Measurements from ENCODE around the gene LDAH.

The LDAH gene

DNA sequence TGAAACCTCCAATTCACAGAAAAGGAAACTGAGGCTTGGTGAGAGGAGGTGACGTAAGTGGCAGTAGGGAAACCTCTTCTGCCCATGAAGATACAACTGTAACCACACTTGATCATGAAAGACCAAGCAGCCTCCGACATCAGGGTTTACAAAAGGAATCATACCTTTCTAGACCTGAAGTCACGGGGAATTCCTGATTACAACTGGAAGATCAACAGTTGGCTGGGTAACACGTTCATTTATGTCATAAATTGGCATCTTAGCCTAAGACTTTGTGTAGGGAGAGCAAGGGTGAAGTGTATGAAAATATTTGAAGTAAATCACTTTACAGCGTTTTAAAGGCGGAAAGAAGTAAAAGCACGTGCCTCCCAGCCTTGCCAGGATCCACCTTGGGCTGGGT, 172.9 kb downstream of the LDAH start:
- no peak for DNase-seq

DNA sequence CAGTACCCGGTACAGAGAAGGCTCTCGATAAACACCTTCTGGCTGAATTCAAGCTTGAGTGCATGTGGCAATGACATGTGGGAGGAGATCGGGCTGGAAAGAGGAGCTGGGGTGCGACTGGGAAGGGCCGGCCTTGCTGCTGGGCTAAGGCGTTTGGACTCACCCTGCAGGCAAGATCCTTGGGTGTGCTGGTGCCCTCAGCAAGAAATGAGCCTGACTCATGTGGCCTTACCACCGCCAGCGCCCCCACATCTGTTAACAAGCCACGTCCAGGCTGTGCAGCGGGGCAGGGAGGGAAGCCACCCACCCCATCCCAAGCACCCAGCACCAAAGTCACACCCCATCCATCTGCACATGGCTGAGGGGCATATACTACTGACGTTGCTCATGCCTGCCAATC, 173.3 kb downstream of the LDAH start:
- DNase-seq = no peak

DNA sequence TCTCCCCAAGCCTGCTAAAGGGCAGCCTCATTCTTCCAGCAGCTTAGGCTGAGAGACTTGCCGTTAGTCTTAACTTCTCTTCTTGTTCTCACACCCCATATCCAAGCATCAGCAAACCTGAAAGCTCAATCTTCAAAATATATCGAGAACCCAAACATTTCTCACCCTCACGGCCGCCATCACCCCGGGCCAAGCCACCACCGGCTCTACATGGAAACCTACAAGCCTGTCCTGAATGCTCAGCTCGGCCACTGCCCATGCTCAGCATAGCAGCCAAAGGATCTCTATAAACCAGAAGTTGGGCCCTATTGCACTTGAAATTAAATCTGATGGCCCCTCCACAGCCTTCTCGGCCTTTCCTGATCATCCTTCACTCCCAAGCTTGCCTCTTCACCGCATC, 174.1 kb downstream of the LDAH start:
- no peak for DNase-seq

DNA sequence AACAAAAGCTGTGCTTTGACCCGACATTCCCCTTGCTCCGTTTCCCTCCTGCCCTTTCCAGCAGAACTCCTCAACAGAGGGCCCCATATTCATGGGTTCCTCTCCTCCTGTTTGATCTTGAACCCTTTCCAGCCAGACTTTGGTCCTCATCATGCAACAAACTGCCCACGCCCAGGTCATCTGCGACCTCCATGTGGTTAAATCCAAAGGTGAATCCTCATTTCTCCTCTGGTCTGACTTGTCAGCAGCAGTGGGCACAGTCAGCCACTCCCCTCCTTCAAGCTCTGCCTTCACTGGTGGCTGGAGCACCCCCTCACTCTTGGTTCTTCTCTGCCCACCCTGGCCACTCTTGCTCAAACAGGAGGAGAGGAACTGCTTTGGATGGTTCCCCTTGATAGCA, 174.7 kb downstream of the LDAH start:
- no peak for DNase-seq

DNA sequence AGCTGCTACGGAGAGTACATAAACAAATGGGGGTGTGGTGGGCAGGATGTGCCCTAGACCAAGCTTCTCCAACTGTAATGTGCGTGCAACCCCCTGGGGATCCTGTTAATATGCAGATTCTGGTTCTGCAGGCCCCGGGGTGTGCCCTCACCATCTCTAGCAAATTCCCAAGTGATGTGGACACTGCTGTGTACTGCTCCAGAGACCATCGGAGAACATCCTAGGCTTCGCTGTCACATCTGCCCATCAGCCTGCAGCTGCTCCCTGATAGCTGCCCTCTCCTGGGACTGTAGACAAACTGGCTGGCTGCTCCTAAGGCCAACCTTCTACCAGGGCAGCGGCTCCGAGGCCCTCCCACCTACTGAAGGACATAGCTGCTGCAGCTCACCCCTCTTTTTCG, 175.2 kb downstream of the LDAH start:
- no peak for DNase-seq

DNA sequence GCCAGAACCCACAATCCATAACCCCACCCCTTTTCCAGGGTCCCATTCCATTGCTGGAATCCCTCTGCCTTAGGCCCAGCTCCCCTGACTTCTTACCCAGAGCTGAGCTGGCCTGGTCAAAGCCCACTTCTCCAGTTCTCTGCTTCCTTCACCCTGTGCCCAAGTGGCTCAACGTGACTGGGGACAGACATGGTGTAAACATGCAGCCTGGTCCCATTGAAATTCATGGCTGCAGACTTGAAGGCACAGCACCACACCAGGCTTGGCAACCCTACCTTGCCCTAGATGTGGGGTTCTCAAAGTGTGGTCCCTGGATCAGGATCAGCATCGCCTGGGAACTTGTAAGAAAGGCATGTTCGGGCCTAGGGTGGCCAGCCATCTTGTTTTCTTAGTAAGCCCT, 175.7 kb downstream of the LDAH start:
- no peak for DNase-seq

DNA sequence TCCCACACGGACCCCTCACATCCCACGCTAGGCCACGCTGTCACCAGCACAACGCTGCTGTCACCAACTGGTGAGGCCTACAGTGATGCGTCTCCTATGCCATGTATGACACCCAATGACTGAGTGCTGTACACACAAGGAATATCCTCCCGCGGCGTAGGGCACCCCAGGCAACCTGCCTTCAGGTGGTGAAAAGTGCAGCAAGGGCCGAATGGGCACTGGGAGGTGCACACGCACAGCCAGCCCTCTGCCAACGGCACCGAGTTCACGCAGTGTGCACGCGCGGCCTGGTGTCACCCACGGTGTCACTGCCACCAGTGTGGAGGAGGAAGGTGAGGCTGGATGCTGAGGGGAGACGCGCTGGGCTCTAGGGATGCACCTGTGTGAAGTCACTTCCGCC, 176.5 kb downstream of the LDAH start:
- DNase-seq = no peak

DNA sequence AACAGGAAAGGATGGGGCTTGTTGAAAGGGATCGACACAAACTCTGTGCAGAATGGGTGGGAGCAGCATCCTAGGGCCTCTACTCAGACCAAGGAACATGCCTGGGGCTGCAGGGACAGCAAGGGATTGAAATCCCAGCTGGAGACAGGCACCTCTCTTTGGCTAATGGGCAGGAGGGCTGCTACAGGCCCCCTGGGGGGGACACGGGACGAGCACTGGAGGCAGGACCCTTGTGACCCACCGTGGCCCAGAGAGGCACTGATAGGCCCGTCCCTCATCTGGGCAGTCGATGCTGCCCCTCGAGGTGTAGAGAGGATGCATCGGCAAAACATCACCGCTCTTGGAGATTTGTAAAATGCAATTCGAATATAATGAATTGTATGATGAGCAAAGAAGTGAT, 177.1 kb downstream of the LDAH start:
- DNase-seq = no peak

DNA sequence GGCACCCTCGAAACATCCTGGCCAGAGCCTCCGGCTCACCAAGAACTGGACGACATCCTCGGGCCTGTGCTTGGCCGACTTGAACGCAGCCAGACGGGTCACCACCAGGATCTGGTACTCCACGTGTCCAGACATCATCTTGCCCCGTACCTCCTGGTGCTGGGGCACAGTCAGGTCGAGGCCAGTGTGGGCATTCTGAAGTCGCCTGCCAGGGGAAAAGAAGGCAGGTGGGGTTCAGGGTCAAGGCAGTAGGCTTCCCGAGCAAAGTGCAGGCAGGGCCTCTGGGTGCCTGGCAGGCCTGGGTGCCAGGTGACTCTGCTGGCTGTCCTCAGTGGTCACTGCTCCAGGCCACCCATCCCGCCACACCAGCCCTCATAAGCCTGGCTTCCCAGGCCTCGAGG, 177.6 kb downstream of the LDAH start:
- no peak for DNase-seq

DNA sequence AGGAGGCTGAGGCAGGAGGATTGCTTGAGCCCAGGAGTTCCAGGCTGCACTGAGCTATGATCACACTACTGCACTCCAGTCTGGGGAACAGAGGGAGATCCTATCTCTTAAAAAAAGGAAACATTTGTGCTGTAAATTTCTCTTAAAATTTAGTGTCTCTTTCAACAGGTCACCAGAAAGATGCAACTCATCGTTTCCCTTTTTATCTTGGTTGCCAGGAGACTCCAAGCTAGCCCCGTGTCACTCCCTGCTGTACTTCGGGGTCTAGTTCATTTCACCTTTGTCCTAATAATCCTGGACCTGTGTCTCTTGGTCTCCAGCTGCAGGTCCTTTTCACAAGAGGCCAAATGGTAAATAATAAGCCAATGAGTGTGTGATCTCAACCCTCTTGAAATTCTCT, 179.1 kb downstream of the LDAH start:
- DNase-seq = no peak

DNA sequence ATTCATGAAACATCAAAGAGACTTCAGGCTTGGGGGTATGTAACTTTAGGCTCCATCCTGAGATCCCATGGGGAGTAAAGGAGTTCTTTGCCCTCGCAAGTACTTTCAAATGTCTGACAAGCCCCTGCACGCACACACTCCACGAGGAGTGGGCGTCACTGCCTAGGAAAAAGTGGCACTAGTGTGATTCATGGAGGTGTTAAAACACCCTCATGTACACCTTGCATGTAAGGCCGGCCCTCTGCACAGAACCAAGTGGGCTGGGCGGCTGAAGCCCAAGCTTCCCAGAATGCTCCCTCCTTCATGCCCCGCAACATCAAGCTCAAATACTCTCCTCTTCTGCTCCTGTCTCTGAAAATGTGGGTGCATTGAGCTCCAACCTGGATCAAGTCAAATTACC, 179.8 kb downstream of the LDAH start:
- no peak for DNase-seq

DNA sequence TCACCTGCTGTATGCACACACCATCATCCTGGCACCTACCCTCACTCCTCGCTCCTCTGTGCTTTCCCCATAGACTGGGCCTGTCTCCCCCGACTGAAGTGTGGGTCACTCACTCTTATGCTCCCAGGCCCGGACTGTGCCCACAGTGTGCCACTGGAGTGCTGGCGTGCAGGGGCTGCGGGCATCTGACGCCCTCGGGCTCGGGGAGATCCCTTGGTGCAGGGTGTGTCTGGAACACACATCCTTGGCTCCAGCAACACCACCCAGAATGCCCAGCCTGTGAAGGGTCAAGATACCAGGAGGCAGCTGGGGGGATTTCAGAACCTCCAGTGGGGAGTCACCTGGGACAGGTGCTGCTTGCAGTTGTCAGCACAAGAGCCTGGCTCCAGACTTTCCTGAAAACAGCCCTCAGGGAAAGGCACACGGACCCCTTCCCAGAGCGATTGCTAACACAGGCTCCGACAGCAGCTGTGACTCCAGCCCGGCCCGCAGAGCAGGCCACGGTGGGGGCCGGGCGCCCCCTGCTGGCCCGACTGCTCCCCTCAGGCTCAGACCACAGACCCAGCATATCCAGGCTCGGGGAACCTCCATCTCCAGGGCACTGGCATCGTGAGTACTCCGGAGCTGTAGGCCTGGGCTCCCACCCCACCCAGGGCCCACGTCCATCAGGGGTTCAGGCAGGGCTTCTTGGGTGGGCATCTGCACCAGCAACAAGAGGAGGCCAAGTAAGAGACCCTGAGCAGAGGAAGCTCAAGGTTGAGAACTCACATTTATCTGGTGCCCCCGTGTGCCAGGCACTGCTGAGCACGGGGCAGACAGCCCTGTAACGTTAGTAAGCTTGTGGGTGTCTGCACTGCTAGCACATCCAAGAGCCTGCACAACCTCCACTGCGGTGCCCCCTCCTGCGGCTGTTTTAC, 180.6 kb downstream of the LDAH start:
- peak; percentile 84 for DNase-seq

DNA sequence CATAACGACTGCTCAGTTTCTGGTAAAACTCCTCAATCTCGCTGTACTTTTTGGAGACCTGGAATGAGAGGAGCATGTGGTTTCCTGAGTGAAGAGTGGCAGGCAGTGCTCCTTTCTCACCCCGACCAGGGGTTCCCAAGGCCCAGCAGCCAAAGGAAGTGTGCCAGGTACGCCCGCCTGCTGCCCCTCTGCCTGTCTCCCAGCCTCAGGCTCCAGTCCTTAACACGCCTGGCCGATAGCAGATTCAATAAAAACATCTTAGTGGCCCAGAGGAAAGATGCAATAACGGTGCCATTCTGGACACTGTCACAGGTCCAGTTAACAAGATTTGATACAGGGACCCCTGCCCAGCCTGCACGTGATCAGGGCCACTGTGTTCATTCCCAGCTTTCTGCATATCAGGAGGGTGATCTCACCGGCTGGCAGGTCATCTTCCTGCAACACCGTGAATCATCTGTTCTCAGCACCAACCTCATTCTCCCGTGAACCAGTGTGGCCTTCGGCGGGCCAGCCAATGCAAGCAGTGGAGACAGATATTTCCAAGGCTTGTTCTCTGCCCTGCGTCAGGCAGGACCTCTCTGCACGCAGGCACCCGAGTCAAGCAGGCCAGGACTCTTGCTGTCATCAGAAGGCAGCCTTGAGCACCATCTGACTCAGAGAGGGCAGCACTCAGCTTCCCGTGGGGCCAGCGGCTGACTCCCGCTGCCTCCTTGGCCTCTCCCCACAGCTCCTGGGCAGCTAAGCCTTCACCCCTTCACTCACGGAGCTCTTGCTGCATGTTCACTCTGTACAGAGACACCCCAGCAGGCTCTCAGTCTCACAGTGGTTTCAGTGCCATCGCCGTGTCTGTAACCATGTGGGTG, 181.5 kb downstream of the LDAH start:
- no peak for DNase-seq

DNA sequence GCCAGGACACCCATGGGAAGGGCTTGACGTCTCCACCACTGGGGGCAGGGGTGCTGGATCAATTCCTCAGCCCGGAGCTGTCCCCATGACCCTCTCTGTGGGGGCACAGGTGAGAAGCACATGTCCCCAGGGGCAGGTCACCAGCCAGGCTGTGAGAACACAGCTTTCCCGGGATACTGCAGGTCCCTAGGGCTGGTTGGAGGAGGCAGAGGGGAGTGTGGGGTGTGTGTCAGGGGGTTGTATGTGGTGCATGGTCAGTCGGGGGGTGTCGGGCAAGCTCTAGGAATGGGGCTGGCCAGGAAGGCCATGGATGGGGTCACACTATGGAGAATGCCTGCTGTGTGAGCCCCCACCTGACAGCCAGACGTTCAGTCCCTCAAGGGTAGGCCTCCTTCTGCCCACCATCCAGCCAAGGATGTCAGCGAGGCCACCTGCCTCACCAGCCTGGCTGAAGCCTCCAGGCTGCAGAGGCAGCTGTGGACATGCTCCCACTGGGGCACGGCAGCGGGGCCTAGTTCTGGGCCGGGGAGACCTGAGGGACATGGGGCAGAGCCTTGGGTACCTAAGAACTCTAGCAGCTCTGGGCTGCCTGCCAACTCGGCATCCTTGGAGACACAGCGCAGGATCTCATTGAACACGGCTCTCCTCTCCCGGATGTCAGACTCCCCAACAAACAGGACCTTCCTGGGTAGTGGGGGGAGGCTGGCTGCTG, 182.3 kb downstream of the LDAH start:
- DNase-seq = no peak

DNA sequence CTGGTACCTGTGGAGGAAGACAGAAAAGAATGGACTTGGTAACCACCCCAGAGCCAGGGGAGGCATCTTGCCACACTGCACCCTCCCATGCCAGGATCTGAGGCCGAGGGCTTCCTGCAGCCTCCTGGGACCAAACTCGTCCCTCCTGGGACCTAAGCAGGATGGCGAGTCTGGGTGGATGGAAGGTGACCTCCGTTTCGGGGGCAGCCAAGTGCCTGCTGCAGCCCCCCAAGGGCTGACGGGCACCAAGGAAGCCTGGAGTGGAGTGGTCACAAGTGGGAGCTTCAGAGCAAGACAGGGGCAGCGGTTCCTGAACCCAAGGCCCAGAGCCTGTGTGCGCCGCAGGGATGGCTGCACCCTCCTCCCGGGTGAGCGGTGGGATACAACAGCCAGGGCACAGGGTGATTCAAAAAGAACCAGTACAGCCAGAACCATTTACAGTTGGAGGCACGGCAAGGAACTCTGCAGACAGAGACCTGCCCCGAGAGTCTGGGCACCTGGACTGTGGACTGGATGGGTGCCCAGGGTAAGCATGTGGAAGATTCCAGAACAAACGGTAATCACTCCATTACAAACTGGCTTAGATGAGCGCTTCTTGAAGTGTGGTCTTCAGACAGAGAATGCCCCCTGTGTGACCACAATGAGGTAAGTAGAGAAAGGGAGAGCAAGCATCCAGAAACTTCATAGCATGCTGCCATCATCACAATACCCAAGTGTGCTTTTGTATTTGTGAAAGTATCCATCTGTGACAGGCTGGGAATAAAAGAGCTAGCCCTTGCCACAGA, 184.1 kb downstream of the LDAH start:
- no peak for DNase-seq

DNA sequence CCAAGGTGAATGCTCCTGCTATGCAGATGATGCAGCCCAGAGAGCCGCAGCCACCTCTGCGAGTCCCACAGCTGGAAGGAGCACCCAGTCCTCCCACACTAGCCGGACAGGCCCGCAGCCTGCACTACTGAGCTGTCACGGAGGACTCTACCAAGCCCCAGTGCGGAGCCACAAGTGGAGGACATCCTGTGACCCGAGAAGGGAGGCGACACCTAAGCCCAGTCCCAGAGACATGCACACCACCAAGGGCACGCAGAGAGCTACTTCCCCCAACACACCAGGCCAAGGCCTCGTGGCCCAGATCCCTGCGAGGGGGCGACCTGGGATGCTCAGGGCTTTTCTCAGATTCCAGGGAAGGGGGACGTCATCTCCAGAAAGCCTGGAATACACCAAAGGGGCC, 184.9 kb downstream of the LDAH start:
- no peak for DNase-seq

DNA sequence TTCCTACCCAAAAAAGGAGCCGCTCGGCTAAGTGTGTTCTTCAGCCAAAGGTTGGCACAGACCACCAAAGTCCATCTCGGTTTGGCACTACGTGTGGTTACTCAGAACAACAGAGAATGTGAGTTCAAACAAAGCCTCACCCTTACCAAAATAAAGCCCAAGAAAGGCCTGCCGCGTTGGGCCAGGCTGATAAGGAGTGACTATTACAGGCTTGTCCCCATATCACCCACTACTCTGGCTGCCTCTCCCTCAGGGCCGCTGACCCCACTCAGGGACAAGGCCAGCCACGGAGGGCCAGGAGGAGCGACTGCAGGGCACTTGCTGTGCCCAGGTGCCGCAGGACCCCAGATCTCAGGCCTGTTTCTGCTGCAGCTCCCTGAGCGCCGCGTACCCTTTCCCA, 185.8 kb downstream of the LDAH start:
- DNase-seq = no peak

DNA sequence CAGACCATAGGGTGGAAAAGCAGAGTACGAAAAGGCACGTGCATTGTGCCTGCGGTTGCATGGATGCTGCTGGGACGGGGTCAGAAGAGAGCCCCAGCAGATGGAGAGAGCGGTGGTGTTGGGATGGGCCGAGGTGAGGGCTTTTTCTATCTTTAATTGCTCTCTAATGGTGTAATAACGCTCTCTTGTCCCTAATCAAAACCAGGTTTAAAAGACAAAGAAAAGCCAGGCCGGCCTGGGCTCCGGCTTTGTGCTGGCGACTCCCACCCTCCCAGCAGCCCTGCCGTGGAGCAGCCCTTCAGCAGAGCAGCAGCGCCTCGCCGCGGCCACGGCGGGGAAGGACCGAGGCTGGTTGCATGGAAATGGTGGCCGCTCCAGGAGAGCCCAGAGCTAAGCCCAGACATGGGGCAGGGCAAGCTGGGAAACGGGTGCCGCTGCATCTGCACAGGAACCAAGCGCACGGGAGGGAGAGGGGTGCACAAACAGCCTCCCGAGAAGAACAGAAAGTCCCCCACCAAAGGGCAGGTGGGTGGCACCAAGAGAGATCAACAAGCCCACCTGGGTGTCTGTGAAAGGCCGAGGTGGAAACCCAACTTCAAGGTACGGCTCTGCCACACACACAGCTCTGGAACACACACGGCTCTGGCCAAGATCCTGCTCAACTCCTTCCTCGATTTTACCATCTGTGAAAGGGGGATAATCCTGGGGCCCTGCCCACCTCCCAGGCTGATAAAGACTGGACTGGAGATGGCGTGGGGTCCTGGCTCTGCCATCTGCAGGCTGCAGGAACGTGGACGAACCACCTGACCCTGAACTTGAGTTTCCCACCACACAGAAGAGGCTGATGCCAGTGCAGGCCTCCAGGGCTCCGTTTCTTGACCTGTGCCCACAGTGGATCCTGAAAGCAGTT, 187.0 kb downstream of the LDAH start:
- peak; percentile 81 for DNase-seq

DNA sequence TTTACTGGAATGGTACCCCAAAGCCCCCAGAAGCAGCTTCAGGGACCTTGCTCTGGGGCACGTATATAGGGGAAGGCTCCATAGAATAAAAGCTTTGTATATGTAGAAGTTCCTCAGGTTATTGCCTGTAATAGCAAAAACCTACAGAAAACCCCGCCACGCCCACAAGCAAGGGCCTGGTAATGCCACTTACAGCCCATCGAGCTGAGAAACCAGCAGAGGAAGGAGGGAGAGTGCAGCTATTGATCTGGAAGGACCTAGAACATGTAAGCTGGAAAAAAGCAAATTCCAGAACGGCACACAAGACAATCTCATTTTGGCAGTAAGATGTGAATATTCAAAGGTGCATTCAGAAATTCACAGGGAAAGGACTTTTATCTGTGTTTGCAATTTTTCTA, 187.8 kb downstream of the LDAH start:
- no peak for DNase-seq

DNA sequence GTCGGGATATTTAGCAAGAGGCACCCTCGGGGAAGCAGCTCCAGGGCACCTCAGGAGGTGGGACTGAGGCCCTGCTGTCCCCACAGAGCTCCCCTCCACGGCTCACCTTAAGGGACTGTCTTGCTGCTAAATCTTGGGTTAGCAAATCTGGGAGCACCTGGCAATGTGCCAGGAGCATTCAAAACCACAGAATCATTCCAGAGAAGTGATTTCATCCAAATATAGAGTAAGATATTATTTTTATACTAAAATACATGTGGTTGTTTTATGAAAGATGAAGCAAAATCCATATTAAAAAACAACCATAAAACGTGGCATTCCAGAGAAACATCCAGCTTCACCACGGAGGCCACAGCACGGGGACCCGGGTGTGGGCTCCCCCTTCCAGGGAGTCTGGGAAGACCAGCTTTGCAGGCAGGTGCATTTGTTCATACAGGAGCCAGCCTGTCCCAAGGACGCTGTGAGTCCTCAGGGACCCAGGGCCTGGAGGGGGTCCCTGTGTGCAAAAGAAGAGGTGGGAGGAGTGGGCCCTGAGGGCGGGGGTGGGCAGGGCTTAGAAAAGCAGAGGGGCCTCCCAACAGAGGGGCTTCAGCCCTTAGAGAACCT, 188.3 kb downstream of the LDAH start:
- DNase-seq = no peak
